GM23248 (cell line): Measurements from ENCODE around the gene SLC35G3. TPM values are rescaled to one million over a fixed set of nuclear protein-coding genes. Genes with fewer than 3 reads are reported as not detected.

Experiments
- DNase-seq: peaks from one replicate; pipeline ENCODE4 v3.0.0-alpha.2; 2015
- H2AFZ ChIP-seq: fragments of 200-600 bp; sonication (generic); 2 replicates; pipeline ENCODE4 v1.6.1; 2016; ENCODE audit warnings: antibody characterized with exemption
- H3F3A ChIP-seq: fragments of 200-600 bp; sonication (generic); 2 replicates; pipeline ENCODE4 v1.6.1; 2016; ENCODE audit warnings: mild to moderate bottlenecking, antibody characterized with exemption, mixed run types; ENCODE audit not compliant: insufficient read depth
- H3K27ac ChIP-seq: fragments of 200-600 bp; sonication (generic); 2 replicates; pipeline ENCODE4 v1.5.1; 2016; ENCODE audit warnings: mild to moderate bottlenecking
- H3K27me3 ChIP-seq: fragments of 200-600 bp; sonication (generic); replicated peaks from 2 replicates; pipeline ENCODE4 v1.6.1; 2016; ENCODE audit warnings: mild to moderate bottlenecking; ENCODE audit not compliant: insufficient read depth
- H3K36me3 ChIP-seq: fragments of 200-600 bp; sonication (generic); 2 replicates; pipeline ENCODE4 v1.6.1; 2016; ENCODE audit warnings: low read depth, mild to moderate bottlenecking
- H3K4me1 ChIP-seq: fragments of 200-600 bp; sonication (generic); 2 replicates; pipeline ENCODE4 v1.6.1; 2016; ENCODE audit warnings: mild to moderate bottlenecking; ENCODE audit not compliant: insufficient read depth
- H3K4me2 ChIP-seq: fragments of 200-600 bp; sonication (generic); one replicate; pipeline ENCODE4 v1.6.1; 2016; ENCODE audit warnings: mild to moderate bottlenecking; ENCODE audit not compliant: unreplicated experiment
- H3K4me3 ChIP-seq: fragments of 200-600 bp; sonication (generic); 2 replicates; pipeline ENCODE4 v1.5.1; 2016; ENCODE audit warnings: mild to moderate bottlenecking
- H3K79me2 ChIP-seq: fragments of 200-600 bp; sonication (generic); 2 replicates; pipeline ENCODE4 v1.6.1; 2016; ENCODE audit warnings: mild to moderate bottlenecking; ENCODE audit not compliant: insufficient read depth
- H3K9ac ChIP-seq: fragments of 200-600 bp; sonication (generic); 2 replicates; pipeline ENCODE4 v1.6.1; 2016; ENCODE audit warnings: mild to moderate bottlenecking
- H3K9me2 ChIP-seq: fragments of 200-600 bp; sonication (generic); 2 replicates; pipeline ENCODE4 v1.6.1; 2016; ENCODE audit warnings: mixed run types, mild to moderate bottlenecking, moderate library complexity; ENCODE audit not compliant: insufficient read depth
- H3K9me3 ChIP-seq: fragments of 200-600 bp; sonication (generic); one replicate; pipeline ENCODE4 v1.6.1; 2017; ENCODE audit warnings: low read depth
- H4K20me1 ChIP-seq: fragments of 200-600 bp; sonication (generic); 2 replicates; pipeline ENCODE4 v1.6.0; 2016; ENCODE audit not compliant: insufficient read depth
- EZH2 ChIP-seq: fragments of 200-600 bp; sonication (generic); IDR thresholded peaks from 2 replicates; pipeline ENCODE4 v1.6.1; 2018; ENCODE audit warnings: antibody characterized with exemption, mild to moderate bottlenecking; ENCODE audit not compliant: insufficient read depth, poor library complexity, severe bottlenecking
- EZH2phosphoT487 ChIP-seq: fragments of 200-600 bp; sonication (generic); IDR thresholded peaks from 2 replicates; pipeline ENCODE4 v1.6.1; 2018; ENCODE audit warnings: antibody characterized with exemption, moderate library complexity, mild to moderate bottlenecking, low read depth; ENCODE audit not compliant: insufficient read depth
- WGBS, 2 experiments: methylation state at CpG; one replicate each; pipeline ENCODE4 v1.1.6; 2015 to 2017; ENCODE audit warnings: low lambda C conversion rate in 2 of 2, low coverage in 1 of 2; ENCODE audit errors: missing lambda C conversion rate in 2 of 2; 5-methylcytosine and 5-hydroxymethylcytosine counted together
- in situ Hi-C: fragments of 300-500 bp; cut with MboI; formaldehyde crosslinking; loops from 2 replicates; pipeline ENCODE4 v1.15.0; 2020
- polyA plus RNA-seq: library from polyadenylated mRNA; unstranded; fragments of >200 nt; fragmentation: Nextera tagmentation; extraction: Ambion mirVana; gene quantifications from 2 replicates; pipeline ENCODE4 v1.2.1, GENCODE V29; 2016
- total RNA-seq: library from RNA; depleted of rRNA; stranded (reverse); fragments of >200 nt; shearing (Covaris generic); gene quantifications from 2 replicates; pipeline ENCODE4 v1.2.3, GENCODE V29; 2014

The SLC35G3 gene
- total and polyA plus RNA-seq, 2 experiments from 2014 or later: not detected

GRCh38 chr17:35241520-35241919 lies 47.3 kb upstream of the SLC35G3 start:
- peaks cover 32% of the 10 kb centered on the region for H3K79me2 ChIP-seq
- DNase-seq: no peak
- H3K4me3 ChIP-seq: peak overlapping the region; percentile 98
- H3K36me3 ChIP-seq: no peaks in the 10 kb centered on the region
- TF ChIP-seq EZH2: no peak
- TF ChIP-seq EZH2phosphoT487: no peak
- peak overlapping the region; percentile 100; the same call in 1 of the 2 replicates for H3K9ac ChIP-seq
- no peak overlapping the region for H3K27ac ChIP-seq
- H3K4me2 ChIP-seq: peak overlapping the region; percentile 93
- H3K4me1 ChIP-seq: peaks cover 35% of the 10 kb centered on the region
- H3K9me3 ChIP-seq: no peaks in the 10 kb centered on the region
- H2AFZ ChIP-seq: no peak overlapping the region
- no peaks in the 10 kb centered on the region for H3K27me3 ChIP-seq
- in situ Hi-C loops: no loop called here
- WGBS, 2 experiments: 84% methylated on average over 19 of the region's 19 CpGs
- H3K9me2 ChIP-seq: no peaks in the 10 kb centered on the region
- H3F3A ChIP-seq: peaks cover 31% of the 10 kb centered on the region
- no peaks in the 10 kb centered on the region for H4K20me1 ChIP-seq

GRCh38 chr17:35240861-35241260 lies 46.7 kb upstream of the SLC35G3 start:
- Histone ChIP-seq H3K27ac (no peak overlapping the region), H2AFZ (no peak overlapping the region), H3K36me3 (no peaks in the 10 kb centered on the region), H3K9me3 (no peaks in the 10 kb centered on the region), H3K4me2 (no peak overlapping the region), H3K27me3 (no peaks in the 10 kb centered on the region), H3K9me2 (no peaks in the 10 kb centered on the region), H3K9ac (no peak overlapping the region), H3F3A (peaks cover 31% of the 10 kb centered on the region), H3K4me3 (no peak overlapping the region), H3K79me2 (peaks cover 25% of the 10 kb centered on the region), H4K20me1 (no peaks in the 10 kb centered on the region), H3K4me1 (peaks cover 29% of the 10 kb centered on the region)
- TF ChIP-seq EZH2 (no peak), EZH2phosphoT487 (no peak)
- DNase-seq: no peak
- in situ Hi-C loops: no loop called here
- WGBS, 2 experiments: 85 to 89% methylated on average over 8 of the region's 8 CpGs

GRCh38 chr17:35239823-35240222 lies 45.6 kb upstream of the SLC35G3 start:
- WGBS, 2 experiments: 73 to 79% methylated on average over 4 of the region's 4 CpGs
- peak; percentile 21 for DNase-seq
- H3K27ac ChIP-seq: no peak overlapping the region
- no peak overlapping the region for H3K4me2 ChIP-seq
- TF ChIP-seq EZH2 (no peak), EZH2phosphoT487 (no peak)
- H3K9ac ChIP-seq: no peak overlapping the region
- in situ Hi-C loops: no loop called here
- H3K27me3 ChIP-seq: no peaks in the 10 kb centered on the region
- H3K4me1 ChIP-seq: peaks cover 20% of the 10 kb centered on the region
- H4K20me1 ChIP-seq: no peaks in the 10 kb centered on the region
- peaks cover 24% of the 10 kb centered on the region for H3F3A ChIP-seq
- H3K36me3 ChIP-seq: no peaks in the 10 kb centered on the region
- no peaks in the 10 kb centered on the region for H3K9me3 ChIP-seq
- no peak overlapping the region for H2AFZ ChIP-seq
- H3K9me2 ChIP-seq: no peaks in the 10 kb centered on the region
- no peak overlapping the region for H3K4me3 ChIP-seq
- peaks cover 19% of the 10 kb centered on the region for H3K79me2 ChIP-seq

DNA sequence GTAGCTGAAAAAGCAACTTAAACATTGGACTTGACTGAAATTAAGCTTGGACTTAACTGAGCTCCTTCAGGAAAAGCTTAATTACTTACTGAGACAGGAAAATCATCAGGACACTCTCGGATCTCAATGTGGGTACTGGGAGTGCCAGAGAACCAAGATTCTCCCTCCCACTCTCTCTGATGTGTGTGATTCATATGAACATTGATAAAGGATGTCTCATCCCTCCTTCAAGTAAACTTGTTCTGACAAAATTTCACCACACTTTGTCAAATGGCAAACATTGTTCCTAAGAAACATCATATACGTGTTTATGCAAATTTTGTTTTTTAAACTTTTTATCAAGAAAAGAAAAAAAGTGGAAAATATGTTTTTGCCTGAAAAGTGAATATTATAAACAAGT lies 44.6 kb upstream of the SLC35G3 start:
- in situ Hi-C loops: no loop called here
- H3F3A ChIP-seq: peaks cover 18% of the 10 kb centered on the region

GRCh38 chr17:35236821-35237220 lies 42.6 kb upstream of the SLC35G3 start:
- in situ Hi-C loops: no loop called here
- Histone ChIP-seq H3K36me3 (no peaks in the 10 kb centered on the region), H3F3A (0 out of 2 replicates have a peak, but pooled peaks cover 11% of the 10 kb centered on the region), H3K4me1 (peaks cover 18% of the 10 kb centered on the region), H3K27ac (no peak overlapping the region), H2AFZ (no peak overlapping the region), H3K9me3 (no peaks in the 10 kb centered on the region), H3K4me3 (no peak overlapping the region), H3K9me2 (no peaks in the 10 kb centered on the region), H3K4me2 (no peak overlapping the region), H4K20me1 (no peaks in the 10 kb centered on the region), H3K79me2 (peaks cover 6% of the 10 kb centered on the region; the same call in 1 of the 2 replicates), H3K9ac (no peak overlapping the region), H3K27me3 (no peaks in the 10 kb centered on the region)
- no peak for TF ChIP-seq EZH2phosphoT487
- TF ChIP-seq EZH2: no peak
- DNase-seq: peak; percentile 46
- 53 to 55% methylated on average over 5 of the region's 5 CpGs for WGBS, 2 experiments

More for the DNA sequence above, 44.6 kb upstream of the SLC35G3 start:
- no peak overlapping the region for H3K4me3 ChIP-seq
- no peaks in the 10 kb centered on the region for H3K36me3 ChIP-seq
- H4K20me1 ChIP-seq: no peaks in the 10 kb centered on the region
- DNase-seq: peak; percentile 89
- H3K4me2 ChIP-seq: peak overlapping the region; percentile 30
- H3K27ac ChIP-seq: peak overlapping the region; percentile 10
- peaks cover 19% of the 10 kb centered on the region for H3K79me2 ChIP-seq
- H3K27me3 ChIP-seq: no peaks in the 10 kb centered on the region
- H3K9me3 ChIP-seq: no peaks in the 10 kb centered on the region
- WGBS, 2 experiments: 0 to 6% methylated on average over 2 of the region's 2 CpGs
- no peak for TF ChIP-seq EZH2phosphoT487
- TF ChIP-seq EZH2: no peak
- H2AFZ ChIP-seq: no peak overlapping the region
- no peak overlapping the region for H3K9ac ChIP-seq
- peaks cover 18% of the 10 kb centered on the region for H3K4me1 ChIP-seq
- no peaks in the 10 kb centered on the region for H3K9me2 ChIP-seq
